ENCODE results near the gene PEF1. TPM values are rescaled to one million over a fixed set of nuclear protein-coding genes. Genes with fewer than 3 reads are reported as not detected.
A peak's percentile ranks its signal among the peaks of the same experiment; 100 is the strongest.

PEF1 gene
- total RNA-seq, 1 donor from 2014 or later = 24.3 TPM

DNA sequence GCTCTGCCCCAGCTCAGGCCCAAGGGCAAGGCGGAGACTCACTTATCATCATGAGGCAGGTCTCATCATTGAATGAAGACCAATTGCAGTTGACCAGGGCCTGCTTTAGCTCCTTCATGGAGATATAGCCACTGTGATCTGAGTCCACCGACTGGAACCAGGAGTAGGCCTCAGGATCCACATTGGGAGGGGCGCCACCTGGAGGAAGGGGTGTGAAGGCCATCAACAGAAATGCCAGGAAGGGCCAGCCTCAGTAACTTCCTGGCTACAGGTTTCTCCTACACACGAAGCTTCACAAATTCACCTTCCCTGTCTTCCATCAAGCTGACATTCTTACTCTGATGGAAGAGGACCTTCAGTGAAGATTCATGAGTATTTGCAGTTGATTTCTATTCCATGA lies 11.6 kb downstream of the PEF1 start:
- ATAC-seq = peak; percentile 44
- DNase-seq (ENCODE audit: low spot score) = no peak

DNA sequence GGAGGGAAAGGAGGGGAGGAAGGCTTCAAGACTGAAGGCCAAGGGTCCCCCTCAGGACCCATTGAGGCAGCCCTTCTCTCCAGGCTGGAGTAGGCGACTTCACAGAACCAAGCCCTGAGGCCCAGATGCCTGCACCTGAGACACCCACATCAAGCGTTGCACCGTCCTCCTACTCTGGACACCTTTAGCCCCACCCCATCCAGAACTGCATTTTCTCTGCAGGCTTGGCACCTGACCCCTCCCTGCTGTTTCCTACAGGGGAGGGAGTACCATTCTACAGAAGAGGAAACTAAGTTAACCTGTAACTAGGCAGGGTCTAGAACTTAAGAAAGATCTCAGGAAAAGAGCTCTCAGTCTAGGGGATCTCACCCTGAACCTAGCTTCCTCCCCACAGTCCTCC lies 12.0 kb downstream of the PEF1 start:
- ATAC-seq = no peak
- no peak for DNase-seq (ENCODE audit: low spot score)

DNA sequence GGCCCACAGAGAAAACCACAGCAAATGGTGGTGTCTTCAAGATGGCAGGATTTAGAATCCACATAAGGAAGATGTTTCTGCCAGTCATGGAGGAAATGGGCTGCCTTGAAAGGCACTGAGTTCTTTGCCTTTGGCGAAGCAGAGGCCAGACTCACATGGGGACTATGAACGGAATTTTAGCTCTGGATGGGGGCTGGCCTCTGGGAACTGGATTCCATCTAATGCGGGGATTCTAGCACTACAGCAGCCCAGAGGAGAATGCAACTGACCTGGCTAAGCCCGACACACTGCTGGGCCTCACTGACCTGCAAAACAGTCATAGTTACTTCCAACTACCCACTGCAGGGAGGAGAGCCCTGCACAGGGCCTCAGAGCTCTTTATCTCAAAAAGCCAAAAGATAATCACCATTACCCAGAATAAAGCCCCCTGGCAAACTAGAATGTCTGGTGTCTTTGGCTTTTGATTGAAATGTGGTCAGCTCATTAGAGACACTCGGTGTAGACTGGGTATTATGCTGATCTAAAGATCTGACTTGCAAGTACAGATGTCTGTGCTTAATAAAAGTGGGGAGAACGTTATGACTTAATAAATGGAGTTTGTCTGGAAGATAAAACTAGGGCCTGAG lies 15.6 kb downstream of the PEF1 start:
- DNase-seq (ENCODE audit: low spot score) (no peak), ATAC-seq (no peak)

DNA sequence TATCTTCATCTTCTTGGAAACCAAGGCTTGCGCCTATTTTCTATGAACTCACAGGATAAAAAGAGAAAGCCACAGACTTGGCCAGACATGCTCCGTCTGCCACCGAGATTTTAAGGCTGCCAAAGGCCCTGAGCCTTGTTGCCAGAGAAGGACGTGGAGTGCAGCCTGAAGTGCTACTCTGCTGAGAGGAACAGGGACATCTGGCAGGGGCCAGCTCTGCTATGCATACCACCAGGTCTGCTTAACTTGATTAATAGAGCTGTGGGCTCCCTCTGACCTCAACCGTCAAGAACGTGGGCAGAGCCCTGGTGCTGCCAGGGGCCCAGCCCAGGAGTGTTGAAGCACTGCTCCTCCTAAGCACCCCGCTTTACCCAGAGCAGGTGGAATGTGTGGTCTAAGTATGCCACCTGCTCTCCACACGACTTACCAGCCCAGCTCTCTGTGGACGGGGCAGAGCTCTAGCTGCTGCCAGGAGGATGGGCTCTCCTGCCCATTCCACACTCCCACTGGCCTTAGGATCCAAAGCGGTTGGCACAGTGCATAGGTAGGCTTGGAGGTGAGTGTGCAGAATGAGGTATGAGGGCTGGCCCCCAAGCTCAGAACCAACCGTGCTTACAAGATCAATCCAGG lies 16.6 kb downstream of the PEF1 start:
- ATAC-seq (no peak), DNase-seq (ENCODE audit: low spot score) (no peak)

DNA sequence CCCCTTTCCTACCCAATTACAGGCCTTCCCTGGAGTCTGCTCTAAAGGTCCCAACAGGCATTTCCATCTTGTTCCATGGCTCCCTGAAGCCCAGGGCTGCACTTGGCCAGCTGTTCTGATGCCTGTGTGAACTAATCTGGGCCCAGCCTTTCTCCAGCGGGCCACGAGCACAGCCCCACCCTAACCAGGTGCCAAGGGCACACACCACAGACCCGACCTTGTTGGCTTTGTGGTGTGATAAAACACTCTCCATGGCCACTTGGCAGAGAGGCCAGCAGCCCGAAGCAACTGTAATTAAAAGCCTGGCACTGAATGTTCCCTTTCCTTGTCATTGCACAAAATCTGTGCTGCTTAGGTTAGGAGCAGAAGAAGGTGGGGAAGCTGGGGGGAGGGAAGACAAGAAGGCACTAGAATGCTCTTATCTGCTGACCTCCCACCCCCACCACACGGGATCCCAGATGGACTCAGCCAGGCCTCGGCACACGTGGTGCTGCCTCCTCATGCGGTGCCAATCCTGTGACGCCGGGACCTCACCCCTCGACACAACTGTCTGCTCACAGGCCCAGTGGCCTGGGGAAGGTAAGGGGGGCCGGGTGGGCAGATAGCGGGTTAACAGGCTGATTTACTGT lies 17.3 kb downstream of the PEF1 start:
- DNase-seq (ENCODE audit: low spot score) (no peak), ATAC-seq (no peak)

DNA sequence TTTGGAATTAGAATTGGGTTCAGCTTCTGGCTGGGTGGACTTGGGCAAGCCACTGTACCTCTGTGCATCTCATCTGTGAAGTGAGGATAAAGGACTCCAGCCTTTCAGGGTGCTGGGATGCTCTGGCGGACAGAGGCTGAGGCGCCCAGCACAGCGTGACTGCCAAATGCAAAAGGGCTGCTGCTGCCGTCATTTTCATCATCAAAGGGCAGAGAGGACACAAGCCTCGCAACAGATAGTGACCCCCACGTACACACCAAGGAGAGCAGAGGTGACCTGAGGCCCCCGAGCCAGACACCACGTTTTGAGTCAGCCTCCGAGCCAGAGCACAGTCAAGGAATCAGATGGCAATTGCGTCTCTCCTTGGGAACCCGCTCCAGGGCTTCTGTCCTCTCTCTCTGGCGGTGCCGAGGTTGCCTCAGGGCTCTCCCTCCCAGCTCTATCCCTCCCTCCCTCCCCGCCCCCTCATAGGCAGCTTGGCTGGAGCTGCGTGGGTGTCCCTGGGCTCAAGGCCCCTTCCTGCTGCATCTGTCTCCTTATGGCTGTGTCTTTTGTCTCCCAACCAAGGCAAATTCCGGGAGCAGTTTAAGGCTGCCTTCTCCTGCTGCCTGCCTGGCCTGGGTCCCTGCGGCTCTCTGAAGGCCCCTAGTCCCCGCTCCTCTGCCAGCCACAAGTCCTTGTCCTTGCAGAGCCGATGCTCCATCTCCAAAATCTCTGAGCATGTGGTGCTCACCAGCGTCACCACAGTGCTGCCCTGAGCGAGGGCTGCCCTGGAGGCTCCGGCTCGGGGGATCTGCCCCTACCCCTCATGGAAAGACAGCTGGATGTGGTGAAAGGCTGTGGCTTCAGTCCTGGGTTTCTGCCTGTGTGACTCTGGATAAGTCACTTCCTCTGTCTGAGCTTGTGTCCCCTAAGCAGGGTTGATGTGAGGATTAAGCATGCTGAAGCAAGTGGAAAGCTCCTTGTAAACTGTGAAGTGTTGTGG lies 18.2 kb downstream of the PEF1 start:
- ATAC-seq (no peak), DNase-seq (ENCODE audit: low spot score) (no peak)

DNA sequence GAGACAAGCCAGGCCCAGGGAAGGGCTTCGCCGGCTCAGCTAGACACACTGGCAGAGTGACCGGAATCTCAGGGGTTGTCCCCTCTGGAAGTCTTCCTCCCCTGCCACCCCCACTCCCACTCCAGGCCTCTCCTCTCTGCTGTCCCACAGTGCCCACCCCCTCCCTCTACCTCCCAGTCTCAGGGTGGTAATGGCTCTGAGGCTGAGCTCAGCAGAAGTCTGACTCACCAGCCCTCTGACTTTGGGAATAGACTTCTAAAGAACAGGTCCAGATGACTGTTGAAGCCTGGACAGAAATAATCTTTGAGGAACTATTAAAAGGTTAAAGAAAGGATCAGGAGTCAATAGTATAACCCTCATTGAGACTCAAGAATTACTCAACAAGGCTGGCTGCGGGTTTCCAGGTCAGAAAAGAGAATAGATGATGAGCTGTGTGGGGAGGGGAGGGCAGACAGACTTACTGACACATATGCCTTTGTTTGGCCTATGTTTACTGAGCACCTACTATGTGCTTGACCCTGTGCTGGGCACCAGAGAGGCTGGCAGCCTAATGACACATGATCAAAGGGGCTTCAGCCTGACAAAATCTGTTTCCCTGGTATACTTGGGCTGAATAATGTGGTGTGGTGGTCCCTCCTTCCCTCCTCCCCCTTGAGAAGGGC lies 19.0 kb downstream of the PEF1 start:
- DNase-seq (ENCODE audit: low spot score) (no peak), ATAC-seq (peak; percentile 8)

DNA sequence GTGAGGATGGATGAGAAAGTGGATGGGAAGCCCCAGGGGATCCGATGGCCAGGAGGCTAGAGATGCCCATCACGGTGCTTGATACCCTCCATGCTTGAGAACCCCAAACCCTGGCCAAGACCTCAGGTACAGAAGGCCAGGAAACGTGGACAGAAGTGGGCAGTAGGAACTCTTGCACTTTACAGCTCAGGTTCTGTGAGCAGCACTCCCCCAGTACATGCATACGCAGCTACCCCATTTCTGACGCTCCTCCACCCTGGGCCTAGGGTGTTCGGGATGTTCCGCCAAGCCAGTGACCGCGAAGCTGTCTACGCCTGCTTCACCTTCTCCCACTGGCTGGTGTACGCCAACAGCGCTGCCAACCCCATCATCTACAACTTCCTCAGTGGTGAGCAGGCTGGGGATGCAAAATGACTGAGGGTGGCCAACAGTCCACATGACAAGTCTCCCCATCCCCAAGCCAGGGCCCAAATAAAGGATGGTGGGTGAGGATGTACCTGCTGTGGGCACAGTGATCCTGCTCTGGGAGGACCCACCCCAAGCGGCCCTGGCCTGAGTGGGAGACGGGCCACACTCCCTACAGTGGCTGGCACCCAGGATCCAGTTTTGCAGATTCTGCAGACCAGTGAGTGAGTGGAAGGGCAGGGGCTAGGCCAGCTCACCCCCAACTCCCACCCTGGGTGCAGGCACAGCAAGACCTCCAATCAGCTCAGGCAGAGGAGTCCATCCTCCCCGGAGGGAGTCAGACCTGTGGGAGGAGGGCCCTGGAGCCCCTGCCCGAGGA lies 19.8 kb downstream of the PEF1 start:
- ATAC-seq = no peak
- DNase-seq (ENCODE audit: low spot score) = no peak

DNA sequence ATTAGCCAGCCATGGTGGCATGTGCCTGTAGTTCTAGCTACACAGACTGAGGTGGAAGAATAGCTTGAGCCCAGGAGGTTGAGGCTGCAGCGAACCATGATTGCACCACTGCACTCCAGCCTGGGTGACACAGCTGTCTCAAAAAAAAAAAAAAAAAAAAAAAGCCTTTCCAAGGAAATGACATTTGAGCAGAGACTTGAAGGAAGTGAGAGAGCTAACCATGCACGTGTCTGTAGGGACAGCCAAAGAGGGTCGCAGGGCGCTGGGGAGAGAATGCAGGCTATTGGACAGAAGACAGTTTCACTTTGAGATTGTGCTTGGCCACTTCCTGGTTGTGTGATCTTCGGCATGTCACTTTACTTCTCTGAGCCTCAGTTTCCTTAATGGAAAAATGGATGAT lies 20.4 kb downstream of the PEF1 start:
- ATAC-seq = no peak
- no peak for DNase-seq (ENCODE audit: low spot score)

DNA sequence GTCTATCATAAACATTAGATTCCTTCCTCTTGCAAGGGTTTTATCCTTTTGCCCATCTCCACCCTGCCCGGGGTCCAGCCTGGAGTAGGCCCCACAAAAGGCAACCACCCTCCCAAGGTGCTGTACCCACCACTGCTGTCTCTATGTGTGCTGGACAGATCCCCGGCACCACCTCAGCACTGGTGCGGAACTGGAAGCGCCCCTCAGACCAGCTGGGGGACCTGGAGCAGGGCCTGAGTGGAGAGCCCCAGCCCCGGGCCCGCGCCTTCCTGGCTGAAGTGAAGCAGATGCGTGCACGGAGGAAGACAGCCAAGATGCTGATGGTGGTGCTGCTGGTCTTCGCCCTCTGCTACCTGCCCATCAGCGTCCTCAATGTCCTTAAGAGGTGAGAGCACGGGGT lies 21.3 kb downstream of the PEF1 start:
- no peak for DNase-seq (ENCODE audit: low spot score)
- ATAC-seq = no peak

DNA sequence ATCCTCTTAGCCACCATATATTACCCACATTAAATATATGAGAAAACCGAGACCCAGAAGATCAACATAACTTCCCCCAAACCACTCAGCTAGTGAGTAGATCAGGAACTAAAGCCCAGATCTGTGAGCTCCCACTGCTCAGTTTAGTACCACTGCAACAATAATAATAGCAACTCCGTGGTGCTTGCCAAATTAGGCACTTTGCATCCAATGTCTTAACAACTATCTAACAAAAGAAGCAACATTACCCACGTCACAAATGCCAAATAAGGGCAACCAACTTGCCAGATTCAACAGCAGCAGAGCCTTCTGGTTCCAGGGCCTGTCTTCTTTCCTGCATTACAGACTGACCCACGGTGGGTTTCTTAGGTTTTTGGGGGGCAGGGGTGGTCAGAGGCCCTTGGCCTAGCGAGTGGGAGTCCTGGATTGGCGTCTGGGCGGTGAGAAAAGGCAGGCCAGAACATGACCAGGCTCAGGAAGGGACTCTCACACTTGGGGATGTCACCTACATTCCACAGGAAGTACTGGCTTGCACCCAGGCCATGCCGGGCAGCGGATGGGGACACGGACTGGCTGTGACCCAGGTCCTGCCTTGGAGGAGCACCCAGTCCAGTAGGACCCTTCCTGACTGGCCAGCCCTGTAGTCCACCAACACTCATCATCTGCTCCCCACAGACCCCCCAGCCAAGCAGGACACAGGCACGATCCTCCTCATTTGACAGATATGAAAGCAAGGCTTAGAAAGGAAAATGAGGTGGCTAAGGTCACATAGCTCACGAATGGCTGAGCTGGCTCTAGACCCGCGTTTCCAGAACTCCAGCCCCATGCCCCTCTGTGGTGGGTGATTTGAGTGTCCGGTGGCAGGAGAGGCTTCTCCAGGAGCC lies 22.6 kb downstream of the PEF1 start:
- ATAC-seq (no peak), DNase-seq (ENCODE audit: low spot score) (no peak)

DNA sequence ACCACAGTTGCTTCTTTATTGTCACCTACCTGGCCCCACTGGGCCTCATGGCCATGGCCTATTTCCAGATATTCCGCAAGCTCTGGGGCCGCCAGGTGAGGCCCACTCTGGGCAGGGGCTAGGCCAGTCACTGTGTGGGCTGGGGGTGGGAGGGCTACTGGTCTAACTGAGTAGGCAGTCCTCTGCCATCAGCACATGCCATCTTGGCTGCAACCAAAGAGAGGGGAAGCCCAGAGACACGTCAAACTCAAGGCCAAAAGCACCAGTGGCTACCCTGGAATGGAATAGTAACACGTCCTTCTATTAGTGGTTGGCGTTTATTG lies 23.2 kb downstream of the PEF1 start:
- no peak for ATAC-seq
- DNase-seq (ENCODE audit: low spot score) = no peak

DNA sequence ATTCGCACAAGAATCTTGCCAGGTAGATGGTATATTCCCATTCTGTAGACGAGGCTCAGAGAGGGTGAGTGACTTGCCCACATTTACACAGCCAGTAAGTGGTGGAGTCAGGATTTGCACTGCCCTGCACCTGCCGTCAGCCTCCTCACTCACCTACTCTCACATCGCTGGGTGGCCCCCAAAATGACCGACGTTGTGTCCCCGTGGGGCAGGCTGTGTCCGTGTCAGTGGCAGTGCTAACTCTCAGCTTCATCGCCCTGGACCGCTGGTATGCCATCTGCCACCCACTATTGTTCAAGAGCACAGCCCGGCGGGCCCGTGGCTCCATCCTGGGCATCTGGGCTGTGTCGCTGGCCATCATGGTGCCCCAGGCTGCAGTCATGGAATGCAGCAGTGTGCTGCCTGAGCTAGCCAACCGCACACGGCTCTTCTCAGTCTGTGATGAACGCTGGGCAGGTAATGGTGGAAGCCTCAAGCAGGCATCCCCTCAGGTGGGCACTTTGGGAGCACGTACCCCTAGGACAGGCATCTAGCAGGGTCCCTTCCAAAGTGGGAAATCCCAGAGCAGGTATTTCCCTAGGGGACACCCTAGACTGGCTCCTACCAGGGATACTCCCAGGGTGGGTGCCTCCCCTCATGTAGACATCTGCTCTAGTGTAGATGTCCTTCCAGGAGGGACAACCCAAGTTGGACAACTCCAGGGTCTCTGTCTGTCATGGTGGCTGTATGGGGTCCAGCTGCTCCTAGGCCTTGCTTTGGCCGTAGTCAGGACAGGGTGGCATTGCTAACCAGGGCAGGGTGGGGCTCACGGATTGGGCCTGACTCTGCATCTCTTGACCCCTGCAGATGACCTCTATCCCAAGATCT lies 23.8 kb downstream of the PEF1 start:
- DNase-seq (ENCODE audit: low spot score) = no peak
- ATAC-seq = no peak

DNA sequence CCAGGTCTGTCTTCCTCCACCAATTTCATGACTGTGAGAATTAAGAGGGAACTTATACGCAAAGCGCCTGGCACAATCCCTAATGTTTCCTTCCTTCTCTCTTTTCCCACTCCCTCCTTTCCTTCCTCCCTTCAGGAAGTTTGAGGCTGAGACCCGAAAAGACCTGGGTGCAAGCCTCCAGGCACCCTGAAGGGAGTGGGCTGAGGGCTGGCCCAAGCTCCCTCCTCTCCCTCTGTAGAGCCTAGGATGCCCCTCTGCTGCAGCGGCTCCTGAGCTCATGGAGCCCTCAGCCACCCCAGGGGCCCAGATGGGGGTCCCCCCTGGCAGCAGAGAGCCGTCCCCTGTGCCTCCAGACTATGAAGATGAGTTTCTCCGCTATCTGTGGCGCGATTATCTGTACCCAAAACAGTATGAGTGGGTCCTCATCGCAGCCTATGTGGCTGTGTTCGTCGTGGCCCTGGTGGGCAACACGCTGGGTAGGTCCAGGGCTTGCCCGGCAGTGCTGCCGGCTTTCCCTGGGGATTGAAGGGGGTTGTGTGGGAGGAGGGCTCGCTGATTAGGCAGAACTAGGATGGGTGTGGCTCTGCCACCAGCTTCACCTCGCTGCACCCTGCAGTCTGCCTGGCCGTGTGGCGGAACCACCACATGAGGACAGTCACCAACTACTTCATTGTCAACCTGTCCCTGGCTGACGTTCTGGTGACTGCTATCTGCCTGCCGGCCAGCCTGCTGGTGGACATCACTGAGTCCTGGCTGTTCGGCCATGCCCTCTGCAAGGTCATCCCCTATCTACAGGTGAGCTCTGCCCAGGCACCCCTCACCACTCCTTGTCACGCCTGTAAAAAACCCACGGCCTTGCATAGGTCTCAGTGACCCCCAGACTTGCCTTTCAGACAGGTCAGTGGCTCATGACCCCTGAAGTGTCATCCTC lies 25.5 kb downstream of the PEF1 start:
- ATAC-seq (no peak), DNase-seq (ENCODE audit: low spot score) (no peak)

DNA sequence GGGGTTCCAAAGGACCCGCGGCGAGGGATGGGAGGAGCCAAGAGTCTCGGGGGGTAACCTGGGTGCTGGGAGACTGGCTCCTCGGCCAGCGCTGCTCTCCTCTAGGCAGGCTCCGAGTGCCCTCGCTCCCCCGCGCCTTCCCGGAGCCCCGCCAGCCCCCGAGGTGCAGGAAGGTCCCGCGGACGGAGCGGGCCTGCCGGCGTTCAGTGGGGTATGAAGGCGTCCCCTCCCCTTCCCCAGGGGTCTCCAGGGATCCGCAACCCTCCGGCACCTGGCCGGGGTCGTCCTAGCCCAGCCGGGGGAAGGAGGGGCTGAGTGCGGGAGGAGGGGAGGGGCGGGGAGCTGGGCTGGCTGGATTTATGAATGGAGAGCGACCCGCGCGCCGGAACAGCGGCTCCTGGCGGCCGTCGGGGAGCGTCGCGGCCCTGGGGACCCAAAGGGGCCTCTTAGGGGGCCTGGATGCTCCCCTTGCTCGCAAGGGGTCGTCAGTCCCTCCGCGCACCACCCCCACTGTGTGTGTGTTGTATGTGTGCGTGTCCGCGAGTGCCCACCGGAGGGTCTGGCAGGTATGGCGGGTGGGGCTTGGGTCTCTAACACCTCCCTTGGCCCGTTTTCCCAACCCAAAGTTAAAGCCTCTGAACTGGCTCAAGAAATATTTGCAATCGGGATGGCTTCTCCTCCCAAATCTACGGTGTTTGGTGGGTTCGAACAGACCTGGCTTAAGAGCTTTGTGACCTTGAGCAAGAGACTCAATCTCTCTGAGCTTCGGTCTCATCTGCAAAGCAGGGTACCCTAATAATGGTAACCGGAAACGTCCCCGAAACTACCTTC lies 26.5 kb downstream of the PEF1 start:
- peak; percentile 64 for ATAC-seq
- DNase-seq (ENCODE audit: low spot score) = peak; percentile 41

DNA sequence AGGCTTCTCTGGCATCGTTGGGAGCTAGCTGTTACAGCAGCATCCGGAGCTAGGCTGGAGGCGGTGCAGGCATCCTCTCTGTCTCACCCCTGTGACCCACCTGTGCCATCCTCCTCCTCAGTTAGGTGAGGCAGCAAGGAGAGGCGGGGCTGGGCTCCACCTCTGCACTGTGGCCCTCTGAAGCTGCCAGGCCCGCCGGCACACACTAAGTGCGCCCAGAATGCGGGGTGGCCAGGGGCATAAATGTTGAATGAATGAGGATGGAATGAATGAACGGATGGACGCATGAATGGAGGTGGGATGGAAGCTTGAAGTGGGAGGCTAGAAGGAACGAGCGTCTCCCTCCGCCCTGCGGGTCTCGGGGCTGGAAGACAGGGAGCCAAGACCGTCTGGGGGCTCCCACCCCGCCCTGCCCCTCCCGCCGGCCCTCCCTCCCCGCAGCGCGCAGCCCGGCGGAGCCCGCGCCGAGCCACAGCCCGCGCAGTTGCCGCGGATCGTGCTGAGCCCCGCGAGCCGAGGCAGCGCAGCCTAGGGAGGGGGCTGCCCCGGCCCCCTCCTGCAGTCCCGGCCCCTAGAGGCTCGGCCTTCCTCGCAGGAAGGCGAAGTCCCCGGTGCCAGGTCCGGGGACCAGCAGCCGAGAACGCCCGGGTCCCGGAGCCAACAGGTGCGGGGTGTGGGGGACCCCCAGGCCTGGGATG lies 27.3 kb downstream of the PEF1 start, which contains the start of gene HCRTR1:
HCRTR1 (plus strand) TSS at position 472 of the 698 bp plus-strand sequence. CDS start 1,504 bp downstream, outside the sequence.
- ATAC-seq (no peak), DNase-seq (ENCODE audit: low spot score) (peak; percentile 40)
